GM12874 (cell line): Measurements from ENCODE around the gene COQ5.

Experiments
- CTCF ChIP-seq: IDR thresholded peaks from 2 replicates; pipeline ENCODE4 v1.5.1; 2011; ENCODE audit warnings: low read depth, mild to moderate bottlenecking, control low read depth, low read length, moderate library complexity; ENCODE audit not compliant: insufficient read depth

COQ5 gene

GRCh38 chr12:120489018-120489417 is 39.9 kb downstream of the COQ5 start:
- TF ChIP-seq CTCF: no peak

- TF ChIP-seq CTCF: no peak
These were observed 40.8 kb downstream of the COQ5 start for GRCh38 chr12:120488057-120488640.

GRCh38 chr12:120485961-120486881 is 42.7 kb downstream of the COQ5 start:
- TF ChIP-seq CTCF: no peak

- no peak for TF ChIP-seq CTCF
These were observed 45.3 kb downstream of the COQ5 start for GRCh38 chr12:120483621-120484020.

GRCh38 chr12:120481022-120481767 is 47.8 kb downstream of the COQ5 start:
- no peak for TF ChIP-seq CTCF

GRCh38 chr12:120480211-120480610 is 48.7 kb downstream of the COQ5 start:
- no peak for TF ChIP-seq CTCF

- TF ChIP-seq CTCF: no peak
These were observed 49.5 kb downstream of the COQ5 start for GRCh38 chr12:120479458-120479857.
